Measurements from ENCODE around the gene NR1H3. TPM values are rescaled to one million over a fixed set of nuclear protein-coding genes. Genes with fewer than 3 reads are reported as not detected.
A peak's percentile ranks its signal among the peaks of the same experiment; 100 is the strongest.
"Not testable (repeated sequence)": the region's sequence is repeated elsewhere in the genome, so short reads cannot be mapped to it uniquely, and the experiment has no call there.

Gene NR1H3
- total and polyA plus RNA-seq, 2 experiments from 2014 or later, result 4.9 to 7.2 TPM

DNA sequence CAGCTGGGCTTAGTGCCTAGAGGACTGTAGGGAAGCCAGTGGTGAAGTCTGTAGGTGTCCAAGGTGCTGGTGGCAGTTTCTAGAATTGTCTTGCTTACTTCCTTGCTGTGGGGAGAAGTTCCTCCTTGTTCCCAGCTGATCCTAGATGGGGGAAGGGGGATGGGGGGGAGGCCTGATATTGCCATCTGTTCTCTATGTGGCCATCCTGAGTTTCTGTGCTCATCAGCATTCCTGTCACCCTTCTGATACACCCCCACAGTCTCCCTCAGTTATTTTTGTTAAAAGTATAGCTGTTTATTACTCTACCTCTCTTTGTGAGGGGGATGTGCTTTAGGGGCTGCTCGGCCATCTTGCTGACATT, 48.7 kb downstream of the NR1H3 start:
- H3K9ac ChIP-seq, result no peak overlapping the region
- DNase-seq, result no peak
- H4K20me1 ChIP-seq (ENCODE audit: insufficient read depth), result no peaks in the 10 kb centered on the region
- H3K9me3 ChIP-seq (ENCODE audit: low read depth), result peaks cover 4% of the 10 kb centered on the region
- H3K9me2 ChIP-seq (ENCODE audit: insufficient read depth), result no peaks in the 10 kb centered on the region
- no peaks in the 10 kb centered on the region for H3K79me2 ChIP-seq (ENCODE audit: insufficient read depth)
- no peak overlapping the region for H3K4me3 ChIP-seq
- H3K4me2 ChIP-seq (ENCODE audit: unreplicated experiment), result no peak overlapping the region
- no peak for TF ChIP-seq EZH2 (IDR thresholded peaks at IDR 0.05; ENCODE audit: insufficient read depth, poor library complexity, severe bottlenecking)
- no peak for TF ChIP-seq EZH2phosphoT487 (IDR thresholded peaks at IDR 0.05; ENCODE audit: insufficient read depth, low read depth)
- 87 to 100% methylated on average over 1 of the region's 1 CpG for WGBS, 2 experiments (ENCODE audit: low coverage in 1 of 2, low lambda C conversion rate in 2 of 2, missing lambda C conversion rate in 2 of 2)
- no peak overlapping the region for H2AFZ ChIP-seq
- H3K4me1 ChIP-seq (ENCODE audit: insufficient read depth), result no peaks in the 10 kb centered on the region
- no peaks in the 10 kb centered on the region for H3K27me3 ChIP-seq (replicated peaks; ENCODE audit: insufficient read depth)
- peaks cover 66% of the 10 kb centered on the region for H3K36me3 ChIP-seq (ENCODE audit: low read depth)
- H3F3A ChIP-seq (ENCODE audit: insufficient read depth), result no peaks in the 10 kb centered on the region
- no peak overlapping the region for H3K27ac ChIP-seq
- in situ Hi-C loops (cut with MboI), result no loop called here

DNA sequence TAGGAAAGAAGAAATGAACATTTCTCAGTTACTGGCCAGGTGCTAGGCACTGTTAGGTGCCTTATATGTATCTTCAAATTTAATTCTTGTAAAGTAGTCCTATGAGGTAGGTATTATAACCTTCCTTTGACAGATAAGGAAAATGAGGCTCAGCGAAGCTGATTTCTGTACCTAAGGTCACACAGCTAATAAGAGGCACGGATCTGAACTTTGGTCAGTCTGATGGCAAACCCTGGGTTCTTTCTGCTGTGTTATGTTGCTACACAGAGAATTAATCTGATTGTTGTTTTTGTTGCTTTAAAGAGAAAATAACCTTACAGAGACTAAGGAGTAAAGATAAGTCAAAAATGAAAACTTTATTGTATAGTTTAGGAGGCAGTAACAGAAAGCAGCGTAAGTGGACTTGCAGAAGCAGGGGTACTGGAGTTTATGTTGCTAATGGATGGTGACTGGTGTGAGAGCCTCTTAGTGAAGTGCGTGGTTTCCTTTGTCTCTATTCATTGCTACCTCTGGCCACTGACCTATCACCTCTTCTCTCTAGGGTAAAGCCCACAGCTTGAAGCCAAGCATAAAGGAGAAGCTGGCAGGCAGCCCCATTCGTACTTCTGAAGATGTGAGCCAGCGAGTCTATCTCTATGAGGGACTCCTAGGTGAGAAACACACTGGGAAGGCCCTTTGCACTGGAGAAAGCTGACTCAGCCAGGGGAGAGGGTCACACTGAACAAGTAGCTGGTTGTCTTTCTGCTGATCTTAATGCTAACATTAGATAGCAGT, 50.4 kb downstream of the NR1H3 start:
- H2AFZ ChIP-seq, result no peak overlapping the region
- WGBS, 2 experiments (ENCODE audit: low coverage in 1 of 2, low lambda C conversion rate in 2 of 2, missing lambda C conversion rate in 2 of 2), result 97 to 98% methylated on average over 6 of the region's 6 CpGs
- H3K9me3 ChIP-seq (ENCODE audit: low read depth), result no peaks in the 10 kb centered on the region
- H3K4me1 ChIP-seq (ENCODE audit: insufficient read depth), result no peaks in the 10 kb centered on the region
- no peaks in the 10 kb centered on the region for H3K79me2 ChIP-seq (ENCODE audit: insufficient read depth)
- H4K20me1 ChIP-seq (ENCODE audit: insufficient read depth), result no peaks in the 10 kb centered on the region
- in situ Hi-C loops (cut with MboI), result no loop called here
- H3K4me3 ChIP-seq, result no peak overlapping the region
- peaks cover 52% of the 10 kb centered on the region for H3K36me3 ChIP-seq (ENCODE audit: low read depth)
- no peak overlapping the region for H3K9ac ChIP-seq
- H3K27ac ChIP-seq, result no peak overlapping the region
- no peaks in the 10 kb centered on the region for H3K9me2 ChIP-seq (ENCODE audit: insufficient read depth)
- no peaks in the 10 kb centered on the region for H3K27me3 ChIP-seq (replicated peaks; ENCODE audit: insufficient read depth)
- no peaks in the 10 kb centered on the region for H3F3A ChIP-seq (ENCODE audit: insufficient read depth)
- TF ChIP-seq EZH2 (IDR thresholded peaks at IDR 0.05; ENCODE audit: insufficient read depth, poor library complexity, severe bottlenecking), result no peak
- TF ChIP-seq EZH2phosphoT487 (IDR thresholded peaks at IDR 0.05; ENCODE audit: insufficient read depth, low read depth), result no peak
- no peak for DNase-seq
- no peak overlapping the region for H3K4me2 ChIP-seq (ENCODE audit: unreplicated experiment)

DNA sequence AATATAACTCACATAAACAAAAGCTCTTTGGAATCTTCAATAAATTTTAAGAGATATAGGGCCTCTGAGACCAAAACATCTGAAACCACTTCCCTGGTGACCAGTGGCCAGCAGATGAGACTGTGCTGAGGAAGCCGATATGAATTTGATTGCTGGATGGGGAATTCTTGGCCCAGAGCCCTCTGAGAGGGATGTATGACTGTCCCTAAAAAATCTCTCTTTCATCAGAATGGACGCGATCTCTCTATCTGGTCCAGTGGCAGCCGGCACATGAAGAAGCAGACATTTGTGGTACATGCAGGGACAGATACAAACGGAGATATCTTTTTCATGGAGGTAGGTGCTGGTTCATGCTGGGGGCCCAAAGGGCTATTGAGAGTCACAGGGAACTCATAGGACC, 57.2 kb downstream of the NR1H3 start:
- H4K20me1 ChIP-seq (ENCODE audit: insufficient read depth), result no peaks in the 10 kb centered on the region
- no peak overlapping the region for H3K9ac ChIP-seq
- H3K79me2 ChIP-seq (ENCODE audit: insufficient read depth), result no peaks in the 10 kb centered on the region
- no peaks in the 10 kb centered on the region for H3K9me3 ChIP-seq (ENCODE audit: low read depth)
- H3K4me1 ChIP-seq (ENCODE audit: insufficient read depth), result no peaks in the 10 kb centered on the region
- no peaks in the 10 kb centered on the region for H3F3A ChIP-seq (ENCODE audit: insufficient read depth)
- DNase-seq, result peak; percentile 60
- TF ChIP-seq EZH2 (IDR thresholded peaks at IDR 0.05; ENCODE audit: insufficient read depth, poor library complexity, severe bottlenecking), result no peak
- TF ChIP-seq EZH2phosphoT487 (IDR thresholded peaks at IDR 0.05; ENCODE audit: insufficient read depth, low read depth), result no peak
- no peak overlapping the region for H2AFZ ChIP-seq
- H3K36me3 ChIP-seq (ENCODE audit: low read depth), result peaks cover 27% of the 10 kb centered on the region
- no peaks in the 10 kb centered on the region for H3K27me3 ChIP-seq (replicated peaks; ENCODE audit: insufficient read depth)
- 71 to 75% methylated on average over 5 of the region's 5 CpGs for WGBS, 2 experiments (ENCODE audit: low coverage in 1 of 2, low lambda C conversion rate in 2 of 2, missing lambda C conversion rate in 2 of 2)
- no peaks in the 10 kb centered on the region for H3K9me2 ChIP-seq (ENCODE audit: insufficient read depth)
- in situ Hi-C loops (cut with MboI), result no loop called here
- no peak overlapping the region for H3K27ac ChIP-seq
- no peak overlapping the region for H3K4me2 ChIP-seq (ENCODE audit: unreplicated experiment)
- H3K4me3 ChIP-seq, result no peak overlapping the region

DNA sequence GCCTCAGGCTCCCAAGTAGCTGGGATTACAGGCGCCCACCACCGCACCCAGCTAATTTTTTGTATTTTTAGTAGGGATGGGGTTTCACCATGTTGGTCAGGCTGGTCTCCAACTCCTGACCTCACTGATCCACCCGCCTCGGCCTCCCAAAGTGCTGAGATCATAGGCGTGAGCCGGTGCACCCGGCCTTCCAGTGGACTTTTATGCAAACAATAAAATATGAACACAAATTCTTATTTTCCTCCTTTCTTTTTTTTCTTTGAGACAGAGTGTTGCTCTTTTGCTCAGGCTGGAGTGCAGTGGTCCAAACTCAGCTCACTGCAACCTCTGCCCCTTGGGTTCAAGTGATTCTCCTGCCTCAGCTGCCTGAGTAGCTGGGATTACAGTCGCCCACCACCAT, 58.7 kb downstream of the NR1H3 start:
- H3K9me2 ChIP-seq (ENCODE audit: insufficient read depth); H3K9me3 ChIP-seq (ENCODE audit: low read depth); H3K27me3 ChIP-seq (replicated peaks; ENCODE audit: insufficient read depth); H2AFZ ChIP-seq; DNase-seq; H3K79me2 ChIP-seq (ENCODE audit: insufficient read depth); H3K27ac ChIP-seq; in situ Hi-C loops (cut with MboI); H3K4me2 ChIP-seq (ENCODE audit: unreplicated experiment); H3K9ac ChIP-seq; H3K4me3 ChIP-seq; H3K4me1 ChIP-seq (ENCODE audit: insufficient read depth); H3F3A ChIP-seq (ENCODE audit: insufficient read depth); H4K20me1 ChIP-seq (ENCODE audit: insufficient read depth): not testable (repeated sequence)
- WGBS, 2 experiments (ENCODE audit: low coverage in 1 of 2, low lambda C conversion rate in 2 of 2, missing lambda C conversion rate in 2 of 2), result 88 to 94% methylated on average over 8 of the region's 8 CpGs
- peaks cover 16% of the 10 kb centered on the region; the same call in 1 of the 2 replicates for H3K36me3 ChIP-seq (ENCODE audit: low read depth)

Measured in GM23248 (cell line).